HEK293 (cell line): ENCODE measurements around the gene PTPRN2.

Experiments used
- CTCF ChIA-PET: fragments of 350-600 bp; formaldehyde crosslinking; extraction: SDS; loops from one replicate; lab custom pipeline; 2021; ENCODE audit warnings: antibody characterized with exemption; lab: Yijun Ruan, JAX
- POLR2A ChIA-PET: fragments of 300-600 bp; formaldehyde crosslinking; extraction: SDS; loops from one replicate; lab custom pipeline; 2020; ENCODE audit warnings: antibody characterized with exemption, inconsistent platforms; lab: Yijun Ruan, JAX
- H3K27ac ChIP-seq: fragments of 200-500 bp; sonication (Bioruptor generic); 2 replicates; pipeline ENCODE4 v1.5.1; 2014; ENCODE audit warnings: low read depth, low read length, control low read depth, inconsistent platforms; ENCODE audit errors: extremely low read depth
- H3K36me3 ChIP-seq, 2 experiments: fragments of 200-500 bp in 1 of 2; sonication (Bioruptor generic) in 1 of 2; 1 replicate in 1 of 2; 2 replicates in 1 of 2; pipeline ENCODE4 v1.5.1; 2014 to 2017; ENCODE audit warnings: inconsistent platforms in 2 of 2, low read length in 2 of 2; ENCODE audit not compliant: control insufficient read depth in 2 of 2, insufficient read depth in 1 of 2
- H3K4me1 ChIP-seq: fragments of 200-500 bp; sonication (Bioruptor generic); 2 replicates; pipeline ENCODE4 v1.5.1; 2014; ENCODE audit warnings: mild to moderate bottlenecking, low read length, inconsistent platforms; ENCODE audit not compliant: control insufficient read depth, insufficient read depth
- H3K4me3 ChIP-seq: 2 replicates; pipeline ENCODE4 v1.5.1; 2011; ENCODE audit warnings: low read depth, mild to moderate bottlenecking, control low read depth, low read length, moderate library complexity
- H3K9me3 ChIP-seq: fragments of 200-500 bp; sonication (Bioruptor generic); 2 replicates; pipeline ENCODE4 v1.5.1; 2014; ENCODE audit warnings: low read depth, low read length, inconsistent platforms; ENCODE audit not compliant: control insufficient read depth, insufficient read depth
- GLI4 ChIP-seq: fragments of 450-650 bp; formaldehyde crosslinking; IDR thresholded peaks from 2 replicates; pipeline ENCODE4 v1.5.1; 2016; ENCODE audit warnings: missing biosample characterization, missing genetic modification characterization
- GLIS2 ChIP-seq: fragments of 450-650 bp; formaldehyde crosslinking; IDR thresholded peaks from 2 replicates; pipeline ENCODE4 v1.5.1; 2016; ENCODE audit warnings: missing biosample characterization, missing genetic modification characterization
- HOXA7 ChIP-seq: sonication (generic); formaldehyde crosslinking; IDR thresholded peaks from 2 replicates; pipeline ENCODE4 v1.8.1; 2022; ENCODE audit warnings: missing genetic modification reagents, borderline replicate concordance
- HOXD13 ChIP-seq: sonication (generic); formaldehyde crosslinking; IDR thresholded peaks from 2 replicates; pipeline ENCODE4 v1.8.0; 2022; ENCODE audit warnings: missing genetic modification reagents, borderline replicate concordance
- INSM2 ChIP-seq: fragments of 450-650 bp; formaldehyde crosslinking; IDR thresholded peaks from 2 replicates; pipeline ENCODE4 v1.5.1; 2016; ENCODE audit warnings: missing biosample characterization, missing genetic modification characterization
- KLF17 ChIP-seq: fragments of 450-650 bp; formaldehyde crosslinking; IDR thresholded peaks from 2 replicates; pipeline ENCODE4 v1.5.1; 2016; ENCODE audit warnings: missing biosample characterization, missing genetic modification characterization
- ZFP37 ChIP-seq: fragments of 450-650 bp; formaldehyde crosslinking; IDR thresholded peaks from 2 replicates; pipeline ENCODE4 v1.5.1; 2016; ENCODE audit warnings: missing biosample characterization, missing genetic modification characterization
- ZNF140 ChIP-seq: fragments of 450-650 bp; formaldehyde crosslinking; IDR thresholded peaks from 2 replicates; pipeline ENCODE4 v1.5.1; 2016; ENCODE audit warnings: missing biosample characterization, missing genetic modification characterization
- ZNF146 ChIP-seq: fragments of 450-650 bp; formaldehyde crosslinking; IDR thresholded peaks from 2 replicates; pipeline ENCODE4 v1.5.1; 2016; ENCODE audit warnings: missing biosample characterization, missing genetic modification characterization
- ZNF175 ChIP-seq: fragments of 450-650 bp; formaldehyde crosslinking; IDR thresholded peaks from 2 replicates; pipeline ENCODE4 v1.5.1; 2016; ENCODE audit warnings: missing biosample characterization, missing genetic modification characterization
- ZNF202 ChIP-seq: fragments of 450-650 bp; formaldehyde crosslinking; IDR thresholded peaks from 2 replicates; pipeline ENCODE4 v1.5.1; 2016; ENCODE audit warnings: missing biosample characterization, missing genetic modification characterization, borderline replicate concordance
- ZNF221 ChIP-seq: fragments of 450-650 bp; formaldehyde crosslinking; IDR thresholded peaks from 2 replicates; pipeline ENCODE4 v1.5.1; 2017; ENCODE audit warnings: missing biosample characterization, missing genetic modification characterization, borderline replicate concordance
- ZNF239 ChIP-seq: fragments of 450-650 bp; formaldehyde crosslinking; IDR thresholded peaks from 2 replicates; pipeline ENCODE4 v1.5.1; 2016; ENCODE audit warnings: missing biosample characterization, missing genetic modification characterization
- ZNF350 ChIP-seq: fragments of 450-650 bp; formaldehyde crosslinking; IDR thresholded peaks from 2 replicates; pipeline ENCODE4 v1.5.0; 2017; ENCODE audit warnings: missing biosample characterization, mild to moderate bottlenecking, missing genetic modification characterization
- ZNF426 ChIP-seq: fragments of 450-650 bp; formaldehyde crosslinking; IDR thresholded peaks from 2 replicates; pipeline ENCODE4 v1.5.1; 2017; ENCODE audit warnings: missing biosample characterization, missing genetic modification characterization, mild to moderate bottlenecking, inconsistent platforms, moderate library complexity
- ZNF501 ChIP-seq: fragments of 450-650 bp; formaldehyde crosslinking; IDR thresholded peaks from 2 replicates; pipeline ENCODE4 v1.5.1; 2016; ENCODE audit warnings: missing biosample characterization, missing genetic modification characterization
- ZNF596 ChIP-seq: fragments of 450-650 bp; IDR thresholded peaks from 2 replicates; pipeline ENCODE4 v1.5.0; 2018; ENCODE audit warnings: missing biosample characterization, mild to moderate bottlenecking, missing genetic modification characterization, moderate library complexity
- ZNF658 ChIP-seq: fragments of 450-650 bp; formaldehyde crosslinking; IDR thresholded peaks from 2 replicates; pipeline ENCODE4; 2016; ENCODE audit warnings: missing biosample characterization, missing genetic modification characterization
- TF ChIP-seq, protein P1 (sequence below): fragments of 450-650 bp; formaldehyde crosslinking; conservative IDR thresholded peaks from 2 replicates; pipeline ENCODE4 v1.5.1; 2016; ENCODE audit warnings: low read depth, missing biosample characterization, missing genetic modification characterization
- TF ChIP-seq, protein P2 (sequence below): fragments of 450-650 bp; formaldehyde crosslinking; IDR thresholded peaks from 2 replicates; pipeline ENCODE4 v1.5.0; 2017; ENCODE audit warnings: missing biosample characterization, missing genetic modification characterization, borderline replicate concordance
- TF ChIP-seq, protein P3 (sequence below): fragments of 450-650 bp; formaldehyde crosslinking; IDR thresholded peaks from 2 replicates; pipeline ENCODE4 v1.5.1; 2016; ENCODE audit warnings: missing biosample characterization, missing genetic modification characterization

The PTPRN2 gene

DNA sequence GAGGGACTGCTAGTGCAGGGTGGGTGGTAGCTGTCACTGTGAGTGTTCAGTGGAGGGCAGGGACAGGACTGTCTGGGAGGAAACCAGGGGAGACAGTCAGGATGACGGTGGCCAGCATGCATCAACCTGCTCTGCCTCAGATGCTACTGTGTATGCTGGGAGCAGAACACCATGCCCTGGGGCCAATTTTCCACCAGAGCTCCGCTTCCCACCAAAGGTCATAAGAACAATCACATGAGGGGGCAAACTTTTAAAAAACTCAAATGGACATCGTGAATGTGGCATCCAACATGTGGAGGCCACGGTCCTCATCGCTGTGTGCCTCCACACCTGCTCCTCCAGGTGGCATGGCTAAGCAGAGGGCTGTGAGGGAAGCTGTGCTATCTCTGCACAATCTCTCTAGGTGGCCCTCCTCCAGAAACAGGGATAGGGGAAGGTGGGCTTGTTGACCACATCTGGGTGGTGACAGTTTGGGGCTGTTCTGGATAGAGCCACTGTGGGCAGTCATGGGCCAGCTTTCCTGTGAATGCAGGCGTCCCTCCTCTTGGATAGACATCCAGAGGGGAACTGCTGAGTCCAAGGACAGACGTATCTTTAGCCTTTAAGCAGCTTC is 411.0 kb downstream of the PTPRN2 start (continued):
- TF ChIP-seq, protein P1, sequence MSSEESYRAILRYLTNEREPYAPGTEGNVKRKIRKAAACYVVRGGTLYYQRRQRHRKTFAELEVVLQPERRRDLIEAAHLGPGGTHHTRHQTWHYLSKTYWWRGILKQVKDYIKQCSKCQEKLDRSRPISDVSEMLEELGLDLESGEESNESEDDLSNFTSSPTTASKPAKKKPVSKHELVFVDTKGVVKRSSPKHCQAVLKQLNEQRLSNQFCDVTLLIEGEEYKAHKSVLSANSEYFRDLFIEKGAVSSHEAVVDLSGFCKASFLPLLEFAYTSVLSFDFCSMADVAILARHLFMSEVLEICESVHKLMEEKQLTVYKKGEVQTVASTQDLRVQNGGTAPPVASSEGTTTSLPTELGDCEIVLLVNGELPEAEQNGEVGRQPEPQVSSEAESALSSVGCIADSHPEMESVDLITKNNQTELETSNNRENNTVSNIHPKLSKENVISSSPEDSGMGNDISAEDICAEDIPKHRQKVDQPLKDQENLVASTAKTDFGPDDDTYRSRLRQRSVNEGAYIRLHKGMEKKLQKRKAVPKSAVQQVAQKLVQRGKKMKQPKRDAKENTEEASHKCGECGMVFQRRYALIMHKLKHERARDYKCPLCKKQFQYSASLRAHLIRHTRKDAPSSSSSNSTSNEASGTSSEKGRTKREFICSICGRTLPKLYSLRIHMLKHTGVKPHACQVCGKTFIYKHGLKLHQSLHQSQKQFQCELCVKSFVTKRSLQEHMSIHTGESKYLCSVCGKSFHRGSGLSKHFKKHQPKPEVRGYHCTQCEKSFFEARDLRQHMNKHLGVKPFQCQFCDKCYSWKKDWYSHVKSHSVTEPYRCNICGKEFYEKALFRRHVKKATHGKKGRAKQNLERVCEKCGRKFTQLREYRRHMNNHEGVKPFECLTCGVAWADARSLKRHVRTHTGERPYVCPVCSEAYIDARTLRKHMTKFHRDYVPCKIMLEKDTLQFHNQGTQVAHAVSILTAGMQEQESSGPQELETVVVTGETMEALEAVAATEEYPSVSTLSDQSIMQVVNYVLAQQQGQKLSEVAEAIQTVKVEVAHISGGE (tag by site-specific recombination), result no peak
- TF ChIP-seq GLI4 (no peak), ZNF501 (tag by site-specific recombination) (no peak), ZNF202 (tag by site-specific recombination) (no peak), ZFP37 (tag by site-specific recombination) (no peak), KLF17 (tag by site-specific recombination) (no peak)
- TF ChIP-seq, protein P2, sequence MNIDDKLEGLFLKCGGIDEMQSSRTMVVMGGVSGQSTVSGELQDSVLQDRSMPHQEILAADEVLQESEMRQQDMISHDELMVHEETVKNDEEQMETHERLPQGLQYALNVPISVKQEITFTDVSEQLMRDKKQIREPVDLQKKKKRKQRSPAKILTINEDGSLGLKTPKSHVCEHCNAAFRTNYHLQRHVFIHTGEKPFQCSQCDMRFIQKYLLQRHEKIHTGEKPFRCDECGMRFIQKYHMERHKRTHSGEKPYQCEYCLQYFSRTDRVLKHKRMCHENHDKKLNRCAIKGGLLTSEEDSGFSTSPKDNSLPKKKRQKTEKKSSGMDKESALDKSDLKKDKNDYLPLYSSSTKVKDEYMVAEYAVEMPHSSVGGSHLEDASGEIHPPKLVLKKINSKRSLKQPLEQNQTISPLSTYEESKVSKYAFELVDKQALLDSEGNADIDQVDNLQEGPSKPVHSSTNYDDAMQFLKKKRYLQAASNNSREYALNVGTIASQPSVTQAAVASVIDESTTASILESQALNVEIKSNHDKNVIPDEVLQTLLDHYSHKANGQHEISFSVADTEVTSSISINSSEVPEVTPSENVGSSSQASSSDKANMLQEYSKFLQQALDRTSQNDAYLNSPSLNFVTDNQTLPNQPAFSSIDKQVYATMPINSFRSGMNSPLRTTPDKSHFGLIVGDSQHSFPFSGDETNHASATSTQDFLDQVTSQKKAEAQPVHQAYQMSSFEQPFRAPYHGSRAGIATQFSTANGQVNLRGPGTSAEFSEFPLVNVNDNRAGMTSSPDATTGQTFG (tag by site-specific recombination), result no peak
- TF ChIP-seq, protein P3, sequence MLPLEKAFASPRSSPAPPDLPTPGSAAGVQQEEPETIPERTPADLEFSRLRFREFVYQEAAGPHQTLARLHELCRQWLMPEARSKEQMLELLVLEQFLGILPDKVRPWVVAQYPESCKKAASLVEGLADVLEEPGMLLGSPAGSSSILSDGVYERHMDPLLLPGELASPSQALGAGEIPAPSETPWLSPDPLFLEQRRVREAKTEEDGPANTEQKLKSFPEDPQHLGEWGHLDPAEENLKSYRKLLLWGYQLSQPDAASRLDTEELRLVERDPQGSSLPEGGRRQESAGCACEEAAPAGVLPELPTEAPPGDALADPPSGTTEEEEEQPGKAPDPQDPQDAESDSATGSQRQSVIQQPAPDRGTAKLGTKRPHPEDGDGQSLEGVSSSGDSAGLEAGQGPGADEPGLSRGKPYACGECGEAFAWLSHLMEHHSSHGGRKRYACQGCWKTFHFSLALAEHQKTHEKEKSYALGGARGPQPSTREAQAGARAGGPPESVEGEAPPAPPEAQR (tag by site-specific recombination), result no peak

GRCh38 chr7:158175779-158176178 is 411.8 kb downstream of the PTPRN2 start:
- TF ChIP-seq HOXD13 (CRISPR knock-in tag) (no peak), INSM2 (tag by site-specific recombination) (no peak), ZNF221 (tag by site-specific recombination) (no peak), ZNF596 (tag by site-specific recombination) (no peak), ZNF658 (tag by site-specific recombination) (no peak), ZNF175 (no peak), HOXA7 (CRISPR knock-in tag) (no peak), GLIS2 (tag by site-specific recombination) (no peak), ZNF140 (tag by site-specific recombination) (no peak), ZNF239 (tag by site-specific recombination) (no peak), ZNF426 (tag by site-specific recombination) (no peak), ZNF350 (tag by site-specific recombination) (no peak), ZNF146 (tag by site-specific recombination) (no peak)
- Histone ChIP-seq H3K4me3 (no peak overlapping the region), H3K9me3 (no peaks in the 10 kb centered on the region), H3K27ac (no peak overlapping the region), H3K4me1 (no peaks in the 10 kb centered on the region), H3K36me3 (no peaks in the 10 kb centered on the region)
- CTCF ChIA-PET, result no interaction called here
- POLR2A ChIA-PET, result no interaction called here
